GM12864 (cell line): ENCODE measurements around the gene CHD1.

Experiments
- DNase-seq: peaks from one replicate; pipeline ENCODE4 v3.0.0-alpha.2; 2011; ENCODE audit warnings: low read depth
- H3K4me3 ChIP-seq: 2 replicates; pipeline ENCODE4 v1.5.1; 2011; ENCODE audit warnings: mild to moderate bottlenecking, low read depth, low read length, control low read depth
- CTCF ChIP-seq: IDR thresholded peaks from 2 replicates; pipeline ENCODE4 v1.5.1; 2011; ENCODE audit warnings: low read depth, mild to moderate bottlenecking, moderate library complexity, low read length, control low read depth, inconsistent platforms; ENCODE audit errors: missing control alignments

CHD1 gene

GRCh38 chr5:98872674-98873073 lies 56.1 kb downstream of the CHD1 start:
- TF ChIP-seq CTCF = no peak
- H3K4me3 ChIP-seq = no peak overlapping the region
- DNase-seq = no peak

DNA sequence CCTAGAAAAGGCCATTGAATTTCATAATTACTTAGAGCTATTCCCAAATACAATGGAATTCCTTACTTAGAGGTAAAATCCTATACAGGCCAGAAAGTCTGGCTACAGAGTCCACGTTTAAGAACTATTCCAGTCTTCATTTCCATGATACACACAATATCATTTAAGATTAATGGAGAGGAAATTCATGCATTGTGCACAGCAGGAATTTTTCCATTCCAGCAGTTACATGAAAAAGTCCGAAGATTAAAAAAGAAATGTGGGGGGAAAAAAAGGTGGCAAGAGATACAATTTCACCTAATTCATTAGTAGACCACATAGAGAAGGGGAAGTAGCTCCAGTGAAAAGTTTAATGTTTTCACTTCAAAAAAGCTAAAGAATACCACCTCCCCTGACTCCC lies 63.1 kb downstream of the CHD1 start:
- H3K4me3 ChIP-seq = no peak overlapping the region
- DNase-seq = no peak
- no peak for TF ChIP-seq CTCF

- no peak for DNase-seq
- H3K4me3 ChIP-seq = no peak overlapping the region
Measured at GRCh38 chr5:98847054-98847453, 81.8 kb downstream of the CHD1 start.

GRCh38 chr5:98846520-98846919 lies 82.3 kb downstream of the CHD1 start:
- DNase-seq = no peak

More at GRCh38 chr5:98847054-98847453, 81.8 kb downstream of the CHD1 start:
- no peak for TF ChIP-seq CTCF

GRCh38 chr5:98845878-98846277 lies 82.9 kb downstream of the CHD1 start:
- no peak for TF ChIP-seq CTCF
- no peak overlapping the region for H3K4me3 ChIP-seq
- no peak for DNase-seq

More at GRCh38 chr5:98846520-98846919, 82.3 kb downstream of the CHD1 start:
- TF ChIP-seq CTCF = no peak
- H3K4me3 ChIP-seq = no peak overlapping the region

DNA sequence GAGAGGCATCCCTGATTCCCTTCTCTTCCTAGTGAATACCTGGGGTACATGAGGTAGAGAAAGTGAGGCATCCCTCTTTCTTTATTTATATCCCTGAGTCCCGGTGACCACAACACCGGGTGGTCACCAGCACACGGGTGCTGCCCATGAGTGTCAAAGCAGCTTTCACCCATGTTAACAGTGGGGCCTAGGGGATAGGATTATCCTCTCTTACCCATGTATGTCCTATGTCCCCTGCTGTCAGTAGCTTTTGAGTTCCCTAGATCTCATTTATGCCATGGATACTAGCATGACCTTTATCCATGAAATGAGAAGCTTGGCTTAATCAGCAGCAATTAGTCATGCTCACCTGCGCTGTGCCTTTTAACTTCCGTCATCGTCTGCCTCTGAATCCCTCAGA lies 83.9 kb downstream of the CHD1 start:
- H3K4me3 ChIP-seq = no peak overlapping the region
- TF ChIP-seq CTCF = no peak

DNA sequence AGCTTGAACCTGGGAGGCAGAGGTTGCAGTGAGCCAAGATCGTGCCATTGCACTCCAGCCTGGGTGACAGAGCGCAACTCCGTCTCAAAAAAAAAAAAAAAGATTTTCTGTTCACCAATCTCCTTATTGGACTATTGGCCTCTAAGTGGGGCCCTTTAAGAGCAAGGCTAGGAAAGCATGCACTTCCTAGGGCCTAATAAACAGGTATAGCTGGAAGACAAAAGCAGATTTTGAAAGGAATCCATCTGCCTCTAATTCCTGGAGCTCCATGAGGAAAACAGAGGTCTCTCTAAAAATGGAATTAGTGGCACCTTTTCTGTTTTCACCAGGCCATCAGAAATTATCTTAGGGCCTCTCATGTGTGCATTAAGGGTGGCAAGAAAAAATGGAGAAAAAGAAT lies 85.3 kb downstream of the CHD1 start:
- no peak for TF ChIP-seq CTCF
- no peak for DNase-seq
- H3K4me3 ChIP-seq = no peak overlapping the region

More for the DNA sequence above, 83.9 kb downstream of the CHD1 start:
- no peak for DNase-seq
